HepG2 (cell line): ENCODE results near the gene NEAT1. TPM values are rescaled to one million over a fixed set of nuclear protein-coding genes. Genes with fewer than 3 reads are reported as not detected.
A peak's percentile ranks its signal among the peaks of the same experiment; 100 is the strongest.

ENCODE experiments used
- ARID2 ChIP-seq: sonication (generic); formaldehyde crosslinking; IDR thresholded peaks from 2 replicates; pipeline ENCODE4 v1.8.1; 2022; ENCODE audit warnings: mild to moderate bottlenecking, missing genetic modification reagents, borderline replicate concordance
- ATRX ChIP-seq: sonication (generic); formaldehyde crosslinking; IDR thresholded peaks from 2 replicates; pipeline ENCODE4 v1.4.0; 2020; ENCODE audit warnings: missing genetic modification reagents, borderline replicate concordance
- DZIP1 ChIP-seq: sonication (generic); formaldehyde crosslinking; IDR thresholded peaks from 2 replicates; pipeline ENCODE4 v1.5.0; 2020; ENCODE audit warnings: mild to moderate bottlenecking, missing genetic modification reagents
- ELF1 ChIP-seq: sonication (generic); formaldehyde crosslinking; IDR thresholded peaks from 2 replicates; pipeline ENCODE4 v1.4.0; 2020; ENCODE audit warnings: missing genetic modification reagents
- HOMEZ ChIP-seq: IDR thresholded peaks from 2 replicates; pipeline ENCODE4 v1.6.1; 2016; ENCODE audit warnings: low read depth
- HOXA7 ChIP-seq: sonication (generic); formaldehyde crosslinking; IDR thresholded peaks from 2 replicates; pipeline ENCODE4 v1.8.1; 2022; ENCODE audit warnings: mild to moderate bottlenecking, missing genetic modification reagents, moderate library complexity
- KLF12 ChIP-seq: sonication (generic); formaldehyde crosslinking; IDR thresholded peaks from 2 replicates; pipeline ENCODE4 v1.4.0; 2020; ENCODE audit warnings: missing genetic modification reagents, borderline replicate concordance
- MATR3 ChIP-seq: sonication (generic); formaldehyde crosslinking; IDR thresholded peaks from 2 replicates; pipeline ENCODE4 v1.4.0; 2020; ENCODE audit warnings: missing genetic modification reagents
- SOX6 ChIP-seq, 2 experiments: fragments of 450-650 bp in 1 of 2; sonication (generic) in 1 of 2; formaldehyde crosslinking in 1 of 2; IDR thresholded peaks; 2 replicates each; pipeline versions ENCODE4 v1.4.0 to v1.6.1; 2017 to 2020; ENCODE audit warnings: antibody characterized with exemption in 1 of 2, mild to moderate bottlenecking in 1 of 2, missing genetic modification reagents in 1 of 2
- ZFAT ChIP-seq: sonication (generic); formaldehyde crosslinking; conservative IDR thresholded peaks from 2 replicates; pipeline ENCODE4 v1.8.1; 2023; ENCODE audit warnings: missing genetic modification reagents, inconsistent platforms
- ZNF142 ChIP-seq: sonication (generic); formaldehyde crosslinking; IDR thresholded peaks from 2 replicates; pipeline ENCODE4 v1.4.0; 2020; ENCODE audit warnings: missing genetic modification reagents
- ZNF180 ChIP-seq: sonication (generic); formaldehyde crosslinking; IDR thresholded peaks from 2 replicates; pipeline ENCODE4 v1.4.0; 2020; ENCODE audit warnings: low read depth, missing genetic modification reagents, borderline replicate concordance
- ZNF225 ChIP-seq: sonication (generic); formaldehyde crosslinking; IDR thresholded peaks from 2 replicates; pipeline ENCODE4 v1.4.0; 2020; ENCODE audit warnings: mild to moderate bottlenecking, missing genetic modification reagents
- ZNF367 ChIP-seq: sonication (generic); formaldehyde crosslinking; IDR thresholded peaks from 2 replicates; pipeline ENCODE4 v1.4.0; 2020; ENCODE audit warnings: missing genetic modification reagents, borderline replicate concordance
- ZNF550 ChIP-seq: sonication (generic); formaldehyde crosslinking; IDR thresholded peaks from 2 replicates; pipeline ENCODE4 v1.4.0; 2020; ENCODE audit warnings: mild to moderate bottlenecking, missing genetic modification reagents, borderline replicate concordance
- ZSCAN30 ChIP-seq: sonication (generic); formaldehyde crosslinking; IDR thresholded peaks from 2 replicates; pipeline ENCODE4 v1.5.0; 2020; ENCODE audit warnings: mild to moderate bottlenecking, missing genetic modification reagents
- ZSCAN9 ChIP-seq: IDR thresholded peaks from 2 replicates; pipeline ENCODE4 v1.6.1; 2016; ENCODE audit warnings: borderline replicate concordance
- polyA plus RNA-seq, 8 experiments: library from polyadenylated mRNA; depleted of rRNA in 3 of 8; stranded (reverse) in 7 of 8; unstranded in 1 of 8; fragments of >200 nt; fragmentation: Illumina TruSeq in 4 of 8; extraction: Trizol in 4 of 8; gene quantifications; 2 replicates each; pipeline versions ENCODE4 v1.2.1 to v1.2.3, GENCODE V29; 2011 to 2016; ENCODE audit warnings: low read depth in 4 of 8, missing spikeins in 1 of 8, mixed read lengths in 1 of 8; ENCODE audit not compliant: insufficient read depth in 1 of 8
- total RNA-seq, 5 experiments: library from RNA; depleted of rRNA; stranded (reverse); fragments of >200 nt; fragmentation: Illumina TruSeq; extraction: Trizol; gene quantifications; 2 replicates each; pipeline ENCODE4 v1.2.3, GENCODE V29; 2016; ENCODE audit warnings: low read depth in 1 of 5

NEAT1 gene
- total and polyA plus RNA-seq, 2 of the 13 experiments (the other 11 are each of a cell fraction or from before 2014, with no cell fraction given) = 20.5 to 41.2 TPM

- TF ChIP-seq HOMEZ (0 out of 2 replicates have a peak, but pooled peaks have one; percentile 12), HOXA7 (CRISPR knock-in tag) (no peak), ZSCAN30 (CRISPR knock-in tag) (0 out of 2 replicates have a peak, but pooled peaks have one; percentile 5), ZFAT (no peak), ZSCAN9 (CRISPR knock-in tag) (peak; percentile 80; the same call in 1 of the 2 replicates), ZNF550 (CRISPR knock-in tag) (no peak), ZNF225 (CRISPR knock-in tag) (peak; percentile 52; the same call in 1 of the 2 replicates), ZNF367 (0 out of 2 replicates have a peak, but pooled peaks have one; percentile 19), ARID2 (CRISPR knock-in tag) (no peak; the same call in 1 of the 2 replicates), DZIP1 (CRISPR knock-in tag) (no peak), ZNF180 (CRISPR knock-in tag) (no peak), KLF12 (CRISPR knock-in tag) (no peak), MATR3 (no peak), ZNF142 (CRISPR knock-in tag) (no peak), SOX6 (IDR thresholded peaks at IDR 0.05) (no peak), SOX6 (CRISPR knock-in tag; IDR thresholded peaks at IDR 0.05) (peak; percentile 53; the same call in 1 of the 2 replicates), ATRX (CRISPR knock-in tag) (no peak), ELF1 (CRISPR knock-in tag) (no peak)
Measured at GRCh38 chr11:65420979-65421793, 1.4 kb upstream of the NEAT1 start (continued).
